Iris pigment epithelial cell (primary cell): ENCODE data around the gene CADPS2.

Source experiments
- DNase-seq: peaks from one replicate; pipeline ENCODE4 v3.0.0-alpha.2; 2011; ENCODE audit warnings: low read depth

The CADPS2 gene

GRCh38 chr7:122768827-122769226, 117.4 kb downstream of the CADPS2 start:
- no peak for DNase-seq

GRCh38 chr7:122767339-122767738, 118.9 kb downstream of the CADPS2 start:
- DNase-seq: no peak

GRCh38 chr7:122766593-122766992, 119.7 kb downstream of the CADPS2 start:
- no peak for DNase-seq

- no peak for DNase-seq
Measured at GRCh38 chr7:122764902-122765301, 121.4 kb downstream of the CADPS2 start.

- DNase-seq: no peak
Measured at GRCh38 chr7:122764020-122764419, 122.2 kb downstream of the CADPS2 start.

GRCh38 chr7:122762071-122762470, 124.2 kb downstream of the CADPS2 start:
- DNase-seq: no peak

GRCh38 chr7:122758501-122758900, 127.8 kb downstream of the CADPS2 start:
- no peak for DNase-seq

- no peak for DNase-seq
Measured at GRCh38 chr7:122756860-122757259, 129.4 kb downstream of the CADPS2 start.

GRCh38 chr7:122755696-122756095, 130.6 kb downstream of the CADPS2 start:
- no peak for DNase-seq

- DNase-seq: no peak
Measured at GRCh38 chr7:122752583-122752982, 133.7 kb downstream of the CADPS2 start.

GRCh38 chr7:122750389-122750788, 135.9 kb downstream of the CADPS2 start:
- DNase-seq: no peak

GRCh38 chr7:122748195-122748594, 138.1 kb downstream of the CADPS2 start:
- DNase-seq: no peak

GRCh38 chr7:122746948-122747347, 139.3 kb downstream of the CADPS2 start:
- DNase-seq: no peak

GRCh38 chr7:122743211-122743610, 143.0 kb downstream of the CADPS2 start:
- no peak for DNase-seq

- DNase-seq: no peak
Measured at GRCh38 chr7:122738947-122739346, 147.3 kb downstream of the CADPS2 start.

- DNase-seq: peak; percentile 15
Measured at GRCh38 chr7:122736183-122736582, 150.1 kb downstream of the CADPS2 start.

GRCh38 chr7:122727759-122728158, 158.5 kb downstream of the CADPS2 start:
- DNase-seq: no peak

- no peak for DNase-seq
Measured at GRCh38 chr7:122727354-122727753, 158.9 kb downstream of the CADPS2 start.

- no peak for DNase-seq
Measured at GRCh38 chr7:122726881-122727280, 159.4 kb downstream of the CADPS2 start.

- DNase-seq: no peak
Measured at GRCh38 chr7:122724366-122724765, 161.9 kb downstream of the CADPS2 start.

- DNase-seq: no peak
Measured at GRCh38 chr7:122719010-122719578, 167.2 kb downstream of the CADPS2 start.

GRCh38 chr7:122717356-122718089, 168.7 kb downstream of the CADPS2 start:
- DNase-seq: no peak

- no peak for DNase-seq
Measured at GRCh38 chr7:122715183-122715582, 171.1 kb downstream of the CADPS2 start.

- DNase-seq: no peak
Measured at GRCh38 chr7:122710916-122711315, 175.3 kb downstream of the CADPS2 start.
